SH-SY5Y (cell line): Measurements from ENCODE around the gene ANGPTL2.

Experiments used
- GATA2 ChIP-seq: IDR thresholded peaks from 2 replicates; pipeline ENCODE4 v1.6.1; 2011; ENCODE audit warnings: mild to moderate bottlenecking, low read depth, low read length
- GATA3 ChIP-seq: IDR thresholded peaks from 2 replicates; pipeline ENCODE4 v1.6.1; 2011; ENCODE audit warnings: low read depth, mild to moderate bottlenecking, low read length, moderate library complexity

GRCh38 chr9:127154003-127154389 is 31.6 kb upstream of the ANGPTL2 start:
- no peak for TF ChIP-seq GATA2
- no peak for TF ChIP-seq GATA3
